Measurements from ENCODE around the gene ISG20. TPM values are rescaled to one million over a fixed set of nuclear protein-coding genes. Genes with fewer than 3 reads are reported as not detected.
A peak's percentile ranks its signal among the peaks of the same experiment; 100 is the strongest.

The ISG20 gene
- total RNA-seq, 1 experiment from 2014 or later, result 0.50 TPM

GRCh38 chr15:88658070-88658965 is 19.5 kb downstream of the ISG20 start:
- Histone ChIP-seq H3K36me3 (no peaks in the 10 kb centered on the region), H3K9me3 (replicated peaks) (no peaks in the 10 kb centered on the region), H3K27me3 (replicated peaks) (no peaks in the 10 kb centered on the region), H3K27ac (no peak overlapping the region), H3K4me1 (replicated peaks) (peaks cover 13% of the 10 kb centered on the region), H3K4me3 (no peak overlapping the region)
- DNase-seq (ENCODE audit: low read depth in 1 of 2, low spot score in 2 of 2), result no peak

DNA sequence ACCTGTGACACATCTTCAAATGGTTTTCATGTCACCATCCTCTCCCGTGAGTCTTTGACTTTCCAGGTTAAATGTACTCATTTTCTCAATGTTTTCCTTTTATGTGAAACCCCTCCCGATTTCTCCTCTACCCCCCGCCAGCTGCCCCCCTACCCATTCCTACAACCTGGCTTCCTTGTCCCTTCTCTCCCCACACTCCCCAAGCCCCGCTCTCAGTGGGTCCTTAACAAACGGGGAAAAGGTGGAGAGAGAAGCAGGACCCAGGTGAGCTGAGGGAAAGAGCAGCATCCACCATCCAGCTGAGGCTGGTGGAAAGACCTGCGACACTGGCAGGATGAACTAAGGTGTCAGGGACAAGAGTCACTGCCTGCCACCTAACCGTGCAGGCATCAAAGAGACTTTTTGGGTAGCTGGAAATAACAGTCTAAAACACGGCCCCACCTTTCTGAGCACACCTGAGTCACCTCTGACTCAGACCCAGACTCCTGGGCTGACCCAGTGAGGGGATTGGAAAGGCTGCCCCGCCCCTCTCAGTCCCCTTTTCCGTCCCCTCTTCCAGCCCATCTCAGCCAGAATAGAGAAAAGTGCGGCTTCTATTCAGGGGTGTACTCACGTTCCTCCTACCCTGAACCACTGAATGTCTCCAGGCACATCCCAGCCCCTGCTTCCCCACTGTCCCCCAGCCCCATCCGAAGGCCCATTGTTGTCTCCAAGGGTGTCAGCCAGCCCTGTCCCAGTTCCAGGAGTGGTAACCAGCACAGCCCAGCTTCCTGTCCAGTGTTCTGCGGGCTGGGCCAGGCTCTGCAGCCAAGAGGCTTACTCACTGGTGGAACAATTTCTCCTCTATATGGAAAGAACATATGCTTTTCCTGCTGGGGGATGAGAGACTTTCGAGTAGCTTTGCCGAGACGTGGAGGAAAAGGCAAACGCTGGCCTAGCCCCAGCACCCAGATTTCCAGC is 20.4 kb downstream of the ISG20 start:
- Histone ChIP-seq H3K4me1 (replicated peaks) (peaks cover 13% of the 10 kb centered on the region), H3K36me3 (no peaks in the 10 kb centered on the region), H3K9me3 (replicated peaks) (no peaks in the 10 kb centered on the region), H3K27me3 (replicated peaks) (no peaks in the 10 kb centered on the region), H3K27ac (no peak overlapping the region), H3K4me3 (no peak overlapping the region)
- no peak for DNase-seq (ENCODE audit: low read depth in 1 of 2, low spot score in 2 of 2)

DNA sequence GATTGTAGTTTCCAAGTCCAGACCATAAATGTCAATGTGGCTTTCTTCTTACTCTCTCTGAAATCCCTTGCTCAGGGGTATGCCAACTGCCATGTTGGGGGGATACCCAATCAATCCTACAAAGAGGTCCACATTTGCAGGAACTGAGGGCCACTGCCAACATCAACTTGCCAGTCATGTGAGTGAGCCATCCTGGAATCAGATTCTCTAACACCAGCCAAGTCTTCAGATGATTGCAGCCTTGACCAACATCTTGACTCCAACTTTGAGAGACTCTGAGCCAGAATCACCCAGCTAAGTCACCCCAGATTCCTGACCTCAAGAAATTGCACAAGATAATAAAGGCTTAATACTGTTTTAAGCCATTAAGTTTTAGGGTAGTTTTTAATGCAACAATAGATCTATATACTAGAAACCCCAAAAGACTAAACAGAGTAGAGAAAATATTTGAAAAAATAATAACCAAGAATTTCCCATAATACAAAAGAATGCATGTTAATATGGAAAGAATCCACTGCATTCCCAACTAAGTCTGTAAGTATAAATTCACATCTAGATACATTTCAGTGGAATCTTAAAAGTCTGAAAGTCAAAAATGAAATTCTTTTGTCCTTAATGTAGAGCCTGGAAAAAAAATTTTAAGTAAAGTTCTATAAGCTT is 22.4 kb downstream of the ISG20 start:
- H3K4me3 ChIP-seq, result no peak overlapping the region
- H3K4me1 ChIP-seq (replicated peaks), result peaks cover 13% of the 10 kb centered on the region
- H3K27ac ChIP-seq, result no peak overlapping the region
- no peaks in the 10 kb centered on the region for H3K36me3 ChIP-seq
- no peaks in the 10 kb centered on the region for H3K9me3 ChIP-seq (replicated peaks)
- peak in 1 of 2 experiments; percentile 10 for DNase-seq (ENCODE audit: low read depth in 1 of 2, low spot score in 2 of 2)
- no peaks in the 10 kb centered on the region for H3K27me3 ChIP-seq (replicated peaks)

DNA sequence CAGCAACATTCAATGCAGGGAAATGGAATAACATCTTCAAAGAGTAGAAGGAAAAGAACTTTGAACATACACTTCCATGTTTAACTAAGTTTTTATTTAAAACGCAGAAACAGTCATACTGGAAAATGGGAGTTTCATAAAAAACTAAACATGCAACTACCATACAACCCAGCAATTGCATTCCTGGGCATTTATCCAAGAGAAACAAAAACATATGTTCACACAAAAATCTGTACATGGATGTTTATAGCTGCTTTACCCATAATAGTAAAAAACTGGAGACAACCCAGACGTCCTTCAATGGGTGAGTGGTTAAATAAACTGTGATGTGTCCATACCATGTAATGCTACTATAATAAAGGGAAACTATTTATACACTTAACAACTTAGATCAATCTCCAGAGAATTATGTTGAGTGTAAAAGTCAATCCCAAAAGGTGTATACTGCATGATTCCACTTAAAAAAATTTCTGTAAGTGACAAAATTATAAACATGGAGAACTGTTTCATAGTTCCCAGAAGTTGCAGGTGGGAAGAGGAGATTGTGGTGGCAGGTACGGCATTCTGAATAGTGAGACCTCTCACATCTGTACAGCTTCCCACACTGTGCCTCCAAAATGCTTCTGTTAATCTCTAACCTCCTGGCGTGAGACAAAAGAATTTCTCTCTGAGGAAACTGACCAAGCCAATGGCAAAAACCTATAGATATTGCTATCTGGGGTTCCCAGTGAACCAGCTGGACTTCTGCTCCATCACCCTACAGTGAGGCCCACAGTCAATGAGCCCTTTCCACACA is 23.1 kb downstream of the ISG20 start:
- H3K27ac ChIP-seq, result no peak overlapping the region
- H3K9me3 ChIP-seq (replicated peaks), result no peaks in the 10 kb centered on the region
- DNase-seq (ENCODE audit: low read depth in 1 of 2, low spot score in 2 of 2), result no peak
- no peak overlapping the region for H3K4me3 ChIP-seq
- no peaks in the 10 kb centered on the region for H3K27me3 ChIP-seq (replicated peaks)
- no peaks in the 10 kb centered on the region for H3K36me3 ChIP-seq
- H3K4me1 ChIP-seq (replicated peaks), result peaks cover 13% of the 10 kb centered on the region

GRCh38 chr15:88663141-88663621 is 24.4 kb downstream of the ISG20 start:
- DNase-seq (ENCODE audit: low read depth in 1 of 2, low spot score in 2 of 2), result no peak
- H3K4me3 ChIP-seq, result no peak overlapping the region
- H3K4me1 ChIP-seq (replicated peaks), result peaks cover 13% of the 10 kb centered on the region

GRCh38 chr15:88664151-88664778 is 25.4 kb downstream of the ISG20 start:
- H3K9me3 ChIP-seq (replicated peaks), result no peaks in the 10 kb centered on the region
- no peak overlapping the region for H3K4me3 ChIP-seq
- H3K27me3 ChIP-seq (replicated peaks), result no peaks in the 10 kb centered on the region
- H3K4me1 ChIP-seq (replicated peaks), result peaks cover 13% of the 10 kb centered on the region
- H3K27ac ChIP-seq, result no peak overlapping the region
- no peaks in the 10 kb centered on the region for H3K36me3 ChIP-seq
- peak in 1 of 2 experiments; percentile 22 for DNase-seq (ENCODE audit: low read depth in 1 of 2, low spot score in 2 of 2)

More at GRCh38 chr15:88663141-88663621, 24.4 kb downstream of the ISG20 start:
- Histone ChIP-seq H3K27me3 (replicated peaks) (no peaks in the 10 kb centered on the region), H3K36me3 (no peaks in the 10 kb centered on the region), H3K9me3 (replicated peaks) (no peaks in the 10 kb centered on the region), H3K27ac (no peak overlapping the region)

DNA sequence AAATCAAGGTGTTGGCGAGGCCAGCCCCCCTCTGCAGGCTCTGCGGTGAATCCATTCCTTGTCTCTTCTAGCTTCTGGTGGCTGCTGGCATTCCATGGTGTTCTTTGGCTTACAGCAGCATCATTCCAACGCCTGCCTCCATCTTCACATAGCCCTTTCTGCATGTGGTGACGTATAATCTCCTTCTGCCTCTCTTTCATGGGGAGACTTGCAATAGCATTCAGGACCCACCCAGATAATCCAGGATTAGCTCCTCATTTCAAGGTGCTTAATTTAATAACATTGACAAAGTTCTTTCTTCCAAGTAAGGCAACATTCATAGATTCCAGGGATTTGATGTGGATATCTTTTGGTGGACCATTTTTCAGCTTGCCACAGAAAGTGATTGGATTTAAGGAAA is 35.8 kb downstream of the ISG20 start:
- no peaks in the 10 kb centered on the region for H3K4me1 ChIP-seq (replicated peaks)
- H3K27ac ChIP-seq, result no peak overlapping the region
- H3K9me3 ChIP-seq (replicated peaks), result no peaks in the 10 kb centered on the region
- no peak overlapping the region for H3K4me3 ChIP-seq
- H3K27me3 ChIP-seq (replicated peaks), result peaks cover 8% of the 10 kb centered on the region; the same call in 1 of the 2 replicates
- DNase-seq (ENCODE audit: low read depth in 1 of 2, low spot score in 2 of 2), result no peak
- H3K36me3 ChIP-seq, result no peaks in the 10 kb centered on the region

GRCh38 chr15:88678755-88679154 is 39.9 kb downstream of the ISG20 start:
- H3K4me1 ChIP-seq (replicated peaks), result no peaks in the 10 kb centered on the region

DNA sequence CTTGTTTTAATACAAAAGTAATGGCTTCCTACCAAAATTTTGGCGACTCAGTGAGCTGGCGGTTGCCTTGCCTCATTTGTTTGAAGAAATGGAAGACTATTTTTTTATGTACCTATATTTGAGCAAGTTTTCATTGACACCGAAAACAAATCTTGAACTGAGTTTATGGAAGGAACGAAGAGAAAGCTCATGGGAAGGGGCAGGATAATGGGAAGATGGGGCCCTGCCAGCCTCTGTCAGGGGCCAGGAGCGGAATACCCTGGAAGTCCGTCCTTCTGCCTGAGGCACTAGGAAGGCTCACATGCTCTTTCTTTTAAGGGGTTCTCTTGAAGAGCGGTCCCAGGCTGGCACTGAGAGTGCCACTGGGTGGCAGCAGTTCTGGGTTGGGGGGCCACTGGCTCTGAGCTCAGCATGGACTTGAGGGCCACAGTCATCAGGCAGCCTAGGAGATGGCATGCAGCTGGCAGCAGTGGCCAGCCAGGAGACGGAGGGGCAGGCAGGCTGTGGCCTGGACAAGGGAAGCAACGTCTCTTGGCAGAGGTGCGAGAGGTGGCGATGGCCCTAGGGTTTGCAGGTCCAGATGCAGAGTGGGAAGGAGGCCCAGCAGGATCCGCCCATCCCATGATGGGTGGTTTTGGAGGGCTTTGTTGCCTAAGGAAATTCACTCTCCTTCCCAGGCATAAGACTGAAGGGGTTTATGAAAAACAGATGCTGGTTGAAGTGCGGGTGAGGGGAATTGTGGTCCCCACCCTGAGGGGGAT is 41.6 kb downstream of the ISG20 start:
- no peak overlapping the region for H3K4me3 ChIP-seq
- H3K36me3 ChIP-seq, result no peaks in the 10 kb centered on the region
- DNase-seq (ENCODE audit: low read depth in 1 of 2, low spot score in 2 of 2), result no peak
- H3K9me3 ChIP-seq (replicated peaks), result no peaks in the 10 kb centered on the region
- H3K27ac ChIP-seq, result no peak overlapping the region
- H3K4me1 ChIP-seq (replicated peaks), result no peaks in the 10 kb centered on the region
- H3K27me3 ChIP-seq (replicated peaks), result peaks cover 4% of the 10 kb centered on the region; the same call in 1 of the 2 replicates

More at GRCh38 chr15:88678755-88679154, 39.9 kb downstream of the ISG20 start:
- H3K9me3 ChIP-seq (replicated peaks), result no peaks in the 10 kb centered on the region
- peak in 1 of 2 experiments; percentile 8 for DNase-seq (ENCODE audit: low read depth in 1 of 2, low spot score in 2 of 2)
- no peak overlapping the region for H3K4me3 ChIP-seq
- no peaks in the 10 kb centered on the region for H3K36me3 ChIP-seq
- peaks cover 8% of the 10 kb centered on the region; the same call in 1 of the 2 replicates for H3K27me3 ChIP-seq (replicated peaks)
- H3K27ac ChIP-seq, result no peak overlapping the region

GRCh38 chr15:88681610-88682221 is 42.9 kb downstream of the ISG20 start:
- H3K27ac ChIP-seq, result no peak overlapping the region
- H3K36me3 ChIP-seq, result no peaks in the 10 kb centered on the region
- H3K4me1 ChIP-seq (replicated peaks), result no peaks in the 10 kb centered on the region
- H3K4me3 ChIP-seq, result no peak overlapping the region
- H3K27me3 ChIP-seq (replicated peaks), result no peaks in the 10 kb centered on the region; the same call in 1 of the 2 replicates
- no peaks in the 10 kb centered on the region for H3K9me3 ChIP-seq (replicated peaks)
- DNase-seq (ENCODE audit: low read depth in 1 of 2, low spot score in 2 of 2), result no peak

DNA sequence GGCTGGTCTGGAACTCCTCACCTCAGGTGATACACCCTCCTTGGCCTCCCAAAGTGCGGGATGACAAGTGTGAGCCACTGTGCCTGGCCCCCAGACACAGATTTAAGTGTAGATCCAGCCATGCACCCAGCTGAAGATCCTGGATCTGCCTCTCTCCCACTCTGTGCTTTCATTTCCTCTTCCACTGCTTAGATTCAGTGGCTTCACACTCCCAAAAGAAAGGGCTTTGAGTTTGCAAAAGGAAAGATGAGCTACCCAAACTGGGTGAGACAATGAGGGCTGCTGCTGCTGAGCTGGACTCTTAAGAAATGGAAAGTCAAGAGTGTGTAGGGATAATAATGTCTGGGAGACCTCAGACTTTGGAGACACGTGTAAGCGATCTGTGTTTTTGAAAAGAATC is 45.5 kb downstream of the ISG20 start:
- Histone ChIP-seq H3K9me3 (replicated peaks) (no peaks in the 10 kb centered on the region), H3K27ac (no peak overlapping the region), H3K27me3 (replicated peaks) (0 out of 2 replicates have a peak, but pooled peaks cover 8% of the 10 kb centered on the region), H3K4me3 (no peak overlapping the region), H3K36me3 (no peaks in the 10 kb centered on the region), H3K4me1 (replicated peaks) (no peaks in the 10 kb centered on the region)
- DNase-seq (ENCODE audit: low read depth in 1 of 2, low spot score in 2 of 2), result no peak
